ENCODE results near the gene MTMR1.

- TF ChIP-seq POLR2AphosphoS5 (IDR thresholded peaks at IDR 0.05; ENCODE audit: low read depth, low read length) (no peak), TAF1 (IDR thresholded peaks at IDR 0.05; ENCODE audit: borderline replicate concordance, insufficient read depth, low read length) (no peak), REST (IDR thresholded peaks at IDR 0.05; ENCODE audit: insufficient read depth in 1 of 2, low read depth in 2 of 2, low read length in 2 of 2) (no peak)
These were observed 77.9 kb downstream of the MTMR1 start for GRCh38 chrX:150771116-150771515.
